OCI-LY3 (cell line): ENCODE results near the gene B4GALNT4.

Experiments used
- H2AFZ ChIP-seq: fragments of 200-600, 300-600 bp; shearing (Covaris generic); 2 replicates; pipeline ENCODE4 v1.6.0; 2014; ENCODE audit warnings: antibody characterized with exemption, low read depth, low read length
- H3K27ac ChIP-seq: fragments of 200-600, 300-600 bp; sonication (generic); 2 replicates; pipeline ENCODE4 v1.5.1; 2014; ENCODE audit warnings: mild to moderate bottlenecking, low read length, moderate library complexity, mixed read lengths
- H3K27me3 ChIP-seq: fragments of 200-600, 300-600 bp; sonication (generic); 2 replicates; pipeline ENCODE4 v1.6.1; 2014; ENCODE audit warnings: low read depth, low read length, mixed read lengths
- H3K36me3 ChIP-seq: fragments of 200-600, 300-600 bp; sonication (generic); replicated peaks from 2 replicates; pipeline ENCODE3; 2014; ENCODE audit warnings: low read depth, low read length, mixed read lengths
- H3K4me1 ChIP-seq: fragments of 300-600, 200-600 bp; sonication (generic); 2 replicates; pipeline ENCODE4 v1.6.1; 2014; ENCODE audit warnings: low read length, mixed read lengths
- H3K4me2 ChIP-seq: fragments of 200-600, 300-600 bp; sonication (generic); 2 replicates; pipeline ENCODE4 v1.6.1; 2014; ENCODE audit warnings: low read length, mixed read lengths
- H3K4me3 ChIP-seq: fragments of 300-600, 200-600 bp; sonication (generic); 2 replicates; pipeline ENCODE4 v1.5.1; 2014; ENCODE audit warnings: antibody characterized with exemption, mild to moderate bottlenecking, low read length, moderate library complexity
- H3K79me2 ChIP-seq: fragments of 300-600, 200-600 bp; shearing (Covaris generic); 2 replicates; pipeline ENCODE4 v1.6.1; 2014; ENCODE audit warnings: mild to moderate bottlenecking, low read length, mixed read lengths
- H3K9ac ChIP-seq: fragments of 300-600, 200-600 bp; shearing (Covaris generic); 2 replicates; pipeline ENCODE4 v1.6.0; 2014; ENCODE audit warnings: mild to moderate bottlenecking, low read length, moderate library complexity
- H3K9me3 ChIP-seq: fragments of 200-600, 300-600 bp; shearing (Covaris generic); 2 replicates; pipeline ENCODE4 v1.6.1; 2014; ENCODE audit warnings: low read length, mixed read lengths; ENCODE audit not compliant: insufficient read depth
- H4K20me1 ChIP-seq: fragments of 200-600, 300-600 bp; sonication (generic); 2 replicates; pipeline ENCODE4 v1.6.1; 2016; ENCODE audit warnings: low read length, mixed read lengths; ENCODE audit not compliant: insufficient read depth
- EZH2phosphoT487 ChIP-seq: fragments of 200-600 bp; shearing (Covaris generic); IDR thresholded peaks from 2 replicates; pipeline ENCODE4 v1.6.1; 2018; ENCODE audit warnings: antibody characterized with exemption, mixed run types, low read depth
- TF ChIP-seq, protein P1 (sequence below): fragments of 200-600, 300-600 bp; sonication (generic); IDR thresholded peaks from 2 replicates; pipeline ENCODE4 v1.5.1; 2014; ENCODE audit warnings: antibody characterized with exemption, low read length, low read depth

The B4GALNT4 gene

DNA sequence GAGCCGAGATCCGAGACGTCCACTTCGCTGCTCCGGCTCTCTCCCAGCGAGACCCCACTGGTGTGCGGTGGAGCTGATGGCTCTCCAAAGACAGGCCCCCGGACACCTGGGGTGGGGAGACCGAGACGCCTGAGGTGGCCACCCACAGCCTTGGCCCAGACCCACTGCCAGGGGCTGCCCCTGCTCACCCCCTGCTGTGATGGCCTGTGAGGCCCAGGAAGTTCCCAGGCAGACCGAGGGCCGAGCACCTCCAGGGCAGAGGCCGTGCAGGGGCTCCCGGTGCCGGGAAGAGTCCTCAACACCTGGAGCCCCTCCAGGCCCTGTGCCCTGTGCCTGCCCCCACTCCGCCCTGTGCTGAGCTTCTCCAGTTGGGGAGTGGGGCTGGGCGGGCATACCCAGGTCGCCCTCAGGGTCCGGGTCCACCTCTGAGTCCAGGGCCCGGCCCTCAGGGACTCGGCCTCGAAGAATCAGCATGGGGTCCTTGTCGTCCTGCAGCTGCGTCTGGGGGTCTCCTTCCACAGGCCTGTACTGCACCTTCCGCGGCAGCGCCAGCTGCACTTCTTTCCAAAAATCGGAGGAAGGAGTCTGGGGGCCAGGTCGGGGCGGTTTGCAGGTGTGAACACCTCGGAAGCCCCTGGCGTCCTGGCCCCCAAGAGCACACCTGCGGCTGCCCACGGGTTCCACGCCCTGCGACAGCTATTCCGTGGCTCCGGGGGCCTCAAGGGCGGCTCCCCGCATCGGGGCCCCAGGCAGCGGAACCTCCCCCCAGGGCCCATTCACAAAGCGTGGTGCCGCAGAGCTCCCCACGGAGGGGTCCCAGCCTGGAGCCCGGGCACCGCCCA lies 36.9 kb downstream of the B4GALNT4 start:
- peak overlapping the region; percentile 91 for H3K4me3 ChIP-seq
- no peaks in the 10 kb centered on the region for H3K9me3 ChIP-seq
- TF ChIP-seq, protein P1, sequence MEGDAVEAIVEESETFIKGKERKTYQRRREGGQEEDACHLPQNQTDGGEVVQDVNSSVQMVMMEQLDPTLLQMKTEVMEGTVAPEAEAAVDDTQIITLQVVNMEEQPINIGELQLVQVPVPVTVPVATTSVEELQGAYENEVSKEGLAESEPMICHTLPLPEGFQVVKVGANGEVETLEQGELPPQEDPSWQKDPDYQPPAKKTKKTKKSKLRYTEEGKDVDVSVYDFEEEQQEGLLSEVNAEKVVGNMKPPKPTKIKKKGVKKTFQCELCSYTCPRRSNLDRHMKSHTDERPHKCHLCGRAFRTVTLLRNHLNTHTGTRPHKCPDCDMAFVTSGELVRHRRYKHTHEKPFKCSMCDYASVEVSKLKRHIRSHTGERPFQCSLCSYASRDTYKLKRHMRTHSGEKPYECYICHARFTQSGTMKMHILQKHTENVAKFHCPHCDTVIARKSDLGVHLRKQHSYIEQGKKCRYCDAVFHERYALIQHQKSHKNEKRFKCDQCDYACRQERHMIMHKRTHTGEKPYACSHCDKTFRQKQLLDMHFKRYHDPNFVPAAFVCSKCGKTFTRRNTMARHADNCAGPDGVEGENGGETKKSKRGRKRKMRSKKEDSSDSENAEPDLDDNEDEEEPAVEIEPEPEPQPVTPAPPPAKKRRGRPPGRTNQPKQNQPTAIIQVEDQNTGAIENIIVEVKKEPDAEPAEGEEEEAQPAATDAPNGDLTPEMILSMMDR = no peak
- TF ChIP-seq EZH2phosphoT487 = no peak
- H3K9ac ChIP-seq = peak overlapping the region; percentile 57
- H4K20me1 ChIP-seq = no peaks in the 10 kb centered on the region
- H3K79me2 ChIP-seq = no peaks in the 10 kb centered on the region
- H2AFZ ChIP-seq = no peak overlapping the region; the same call in 1 of the 2 replicates
- H3K27me3 ChIP-seq = no peaks in the 10 kb centered on the region
- H3K36me3 ChIP-seq = no peaks in the 10 kb centered on the region
- peak overlapping the region; percentile 8; the same call in 1 of the 2 replicates for H3K27ac ChIP-seq
- H3K4me1 ChIP-seq = no peaks in the 10 kb centered on the region
- H3K4me2 ChIP-seq = peak overlapping the region; percentile 99

DNA sequence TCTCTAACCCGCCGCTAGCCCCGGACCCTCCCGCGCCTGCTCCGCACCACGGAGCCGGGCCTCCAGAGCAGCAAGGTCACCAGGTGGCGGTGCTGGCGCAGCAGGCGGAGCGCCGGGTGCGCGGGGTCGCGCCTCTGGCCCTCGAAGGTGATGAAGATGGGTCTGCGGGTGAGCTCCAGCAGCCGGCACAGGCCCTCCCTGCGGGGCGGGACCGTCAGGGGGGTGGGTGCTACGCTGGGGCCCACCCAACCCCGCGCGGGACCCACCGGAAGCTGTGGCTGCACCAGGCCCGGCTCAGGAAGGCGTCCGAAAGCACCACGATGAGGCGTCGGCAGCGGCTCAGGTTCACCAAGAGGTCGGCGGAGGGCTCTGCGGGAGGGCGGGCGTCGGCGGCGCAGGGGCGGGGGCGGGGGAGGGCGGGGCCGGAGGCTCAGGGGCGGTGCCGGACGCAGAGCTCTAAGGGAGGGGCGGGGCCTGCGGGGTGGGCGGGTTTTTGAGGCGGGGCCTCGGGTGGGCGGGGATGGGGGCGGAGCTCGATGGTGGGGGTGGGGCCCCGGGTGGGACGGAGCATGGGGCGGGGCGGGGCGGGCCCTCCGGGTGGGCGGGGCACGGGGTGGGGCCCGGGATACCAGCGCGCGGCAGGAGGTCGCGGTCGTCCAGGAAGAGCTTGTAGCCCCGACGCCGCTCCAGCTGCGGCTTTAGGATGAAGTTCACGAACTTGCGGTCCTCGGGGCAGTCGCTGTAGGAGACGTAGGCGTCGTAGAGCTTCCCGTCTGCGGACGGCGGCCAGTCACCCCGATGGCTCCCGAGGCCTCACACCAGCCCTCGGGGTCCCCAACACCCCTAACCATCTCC lies 37.7 kb downstream of the B4GALNT4 start:
- no peak for TF ChIP-seq EZH2phosphoT487
- TF ChIP-seq, protein P1 = peak; percentile 23

DNA sequence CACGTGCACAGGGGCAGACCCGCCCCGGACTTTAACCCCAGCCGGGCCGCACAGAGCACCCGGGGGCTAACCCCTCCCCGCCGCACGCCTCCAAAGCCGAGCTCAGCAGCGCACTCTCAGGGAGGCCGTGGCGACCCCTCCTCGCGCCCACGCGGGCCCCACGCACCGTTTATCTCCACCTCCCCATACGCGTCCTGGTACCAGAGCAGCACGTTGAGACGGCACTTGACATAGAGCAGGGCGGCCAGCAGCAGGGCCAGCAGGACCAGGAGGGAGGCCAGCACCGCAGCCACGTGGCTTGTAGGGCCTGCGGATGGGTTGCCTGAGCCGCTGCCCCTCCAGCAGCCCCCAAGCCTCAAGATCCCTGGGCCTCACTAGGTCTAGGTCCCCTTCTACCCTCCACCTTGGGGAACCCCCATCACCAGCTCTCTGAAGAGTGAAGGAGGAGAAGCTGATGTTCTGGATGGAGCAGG lies 38.4 kb downstream of the B4GALNT4 start:
- H3K4me1 ChIP-seq = no peaks in the 10 kb centered on the region
- no peak for TF ChIP-seq EZH2phosphoT487
- TF ChIP-seq, protein P1 = no peak
- no peak overlapping the region for H3K4me3 ChIP-seq
- no peaks in the 10 kb centered on the region for H4K20me1 ChIP-seq
- H3K36me3 ChIP-seq = no peaks in the 10 kb centered on the region
- H3K9ac ChIP-seq = no peak overlapping the region
- H3K4me2 ChIP-seq = no peak overlapping the region
- no peak overlapping the region for H2AFZ ChIP-seq
- no peaks in the 10 kb centered on the region for H3K79me2 ChIP-seq
- H3K9me3 ChIP-seq = no peaks in the 10 kb centered on the region
- no peak overlapping the region for H3K27ac ChIP-seq
- no peaks in the 10 kb centered on the region for H3K27me3 ChIP-seq

More for the DNA sequence above, 37.7 kb downstream of the B4GALNT4 start:
- no peaks in the 10 kb centered on the region for H3K36me3 ChIP-seq
- H4K20me1 ChIP-seq = no peaks in the 10 kb centered on the region
- H3K27me3 ChIP-seq = no peaks in the 10 kb centered on the region
- H3K4me1 ChIP-seq = no peaks in the 10 kb centered on the region
- peak overlapping the region; percentile 8; the same call in 1 of the 2 replicates for H3K27ac ChIP-seq
- H3K4me2 ChIP-seq = peak overlapping the region; percentile 99
- peak overlapping the region; percentile 91 for H3K4me3 ChIP-seq
- peak overlapping the region; percentile 57 for H3K9ac ChIP-seq
- H2AFZ ChIP-seq = no peak overlapping the region; the same call in 1 of the 2 replicates
- no peaks in the 10 kb centered on the region for H3K9me3 ChIP-seq
- no peaks in the 10 kb centered on the region for H3K79me2 ChIP-seq
